ENCODE measurements around the gene C11orf21.

- TF ChIP-seq, protein P1, sequence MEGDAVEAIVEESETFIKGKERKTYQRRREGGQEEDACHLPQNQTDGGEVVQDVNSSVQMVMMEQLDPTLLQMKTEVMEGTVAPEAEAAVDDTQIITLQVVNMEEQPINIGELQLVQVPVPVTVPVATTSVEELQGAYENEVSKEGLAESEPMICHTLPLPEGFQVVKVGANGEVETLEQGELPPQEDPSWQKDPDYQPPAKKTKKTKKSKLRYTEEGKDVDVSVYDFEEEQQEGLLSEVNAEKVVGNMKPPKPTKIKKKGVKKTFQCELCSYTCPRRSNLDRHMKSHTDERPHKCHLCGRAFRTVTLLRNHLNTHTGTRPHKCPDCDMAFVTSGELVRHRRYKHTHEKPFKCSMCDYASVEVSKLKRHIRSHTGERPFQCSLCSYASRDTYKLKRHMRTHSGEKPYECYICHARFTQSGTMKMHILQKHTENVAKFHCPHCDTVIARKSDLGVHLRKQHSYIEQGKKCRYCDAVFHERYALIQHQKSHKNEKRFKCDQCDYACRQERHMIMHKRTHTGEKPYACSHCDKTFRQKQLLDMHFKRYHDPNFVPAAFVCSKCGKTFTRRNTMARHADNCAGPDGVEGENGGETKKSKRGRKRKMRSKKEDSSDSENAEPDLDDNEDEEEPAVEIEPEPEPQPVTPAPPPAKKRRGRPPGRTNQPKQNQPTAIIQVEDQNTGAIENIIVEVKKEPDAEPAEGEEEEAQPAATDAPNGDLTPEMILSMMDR (IDR thresholded peaks at IDR 0.05; ENCODE audit: insufficient read depth, low read depth, low read length): no peak
- no peak for TF ChIP-seq EZH2 (IDR thresholded peaks at IDR 0.05; ENCODE audit: insufficient read depth, low read length)
Observed at GRCh38 chr11:2250041-2250440, 51.7 kb downstream of the C11orf21 start.

All from astrocyte (in vitro differentiated cells and primary cell).